Liver (tissue), 9 donors: ENCODE data around the gene ARHGEF28. TPM values are rescaled to one million over a fixed set of nuclear protein-coding genes. Genes with fewer than 3 reads are reported as not detected.

Experiments
- DNase-seq: peaks from one replicate; pipeline ENCODE4 v3.0.0-alpha.2; 2017; ENCODE audit warnings: low spot score
- H3K27ac ChIP-seq, 2 donors: one replicate each; pipeline ENCODE4 v1.7.0; 2013; ENCODE audit warnings: inconsistent platforms in 2 of 2, low read length in 2 of 2, control low read depth in 1 of 2, low read depth in 1 of 2, mild to moderate bottlenecking in 1 of 2
- H3K27me3 ChIP-seq, 4 donors: one replicate each; pipeline versions ENCODE4 v1.6.1 to v1.7.0; 2013; ENCODE audit warnings: low read length in 3 of 4, inconsistent platforms in 1 of 4, mild to moderate bottlenecking in 1 of 4, moderate library complexity in 1 of 4; ENCODE audit not compliant: control insufficient read depth in 4 of 4, insufficient read depth in 4 of 4
- H3K36me3 ChIP-seq, 4 donors: one replicate each; pipeline versions ENCODE4 v1.6.1 to v1.7.0; 2013; ENCODE audit warnings: low read length in 3 of 4, mild to moderate bottlenecking in 3 of 4, low read depth in 1 of 4, moderate library complexity in 1 of 4; ENCODE audit not compliant: control insufficient read depth in 4 of 4, insufficient read depth in 3 of 4
- H3K4me1 ChIP-seq, 4 donors: one replicate each; pipeline versions ENCODE4 v1.6.1 to v1.7.0; 2013; ENCODE audit warnings: low read length in 3 of 4, mild to moderate bottlenecking in 3 of 4, moderate library complexity in 1 of 4; ENCODE audit not compliant: control insufficient read depth in 4 of 4, insufficient read depth in 4 of 4
- H3K4me3 ChIP-seq, 3 donors: one replicate each; pipeline versions ENCODE4 v1.6.1 to v1.7.0; 2013; ENCODE audit warnings: low read length in 3 of 3, control low read depth in 1 of 3, low read depth in 1 of 3, mild to moderate bottlenecking in 1 of 3
- H3K9ac ChIP-seq, 2 donors: one replicate each; pipeline ENCODE4 v1.7.0; 2013; ENCODE audit warnings: low read length in 2 of 2, mild to moderate bottlenecking in 2 of 2, moderate library complexity in 2 of 2, control low read depth in 1 of 2, low read depth in 1 of 2
- H3K9me3 ChIP-seq, 4 donors: one replicate each; pipeline versions ENCODE4 v1.6.1 to v1.7.0; 2013; ENCODE audit warnings: low read length in 3 of 4; ENCODE audit not compliant: control insufficient read depth in 4 of 4
- EGR1 ChIP-seq, 2 donors: IDR thresholded peaks; 2 replicates each; pipeline ENCODE4 v1.6.1; 2016 to 2018; ENCODE audit warnings: antibody characterized with exemption in 2 of 2, low read depth in 2 of 2
- FOXA1 ChIP-seq: IDR thresholded peaks from 2 replicates; pipeline ENCODE4 v1.6.1; 2016; ENCODE audit warnings: antibody characterized with exemption
- GABPA ChIP-seq, 2 donors: IDR thresholded peaks in 1 of 2; conservative IDR thresholded peaks in 1 of 2; 2 replicates each; pipeline ENCODE4 v1.6.1; 2016; ENCODE audit warnings: antibody characterized with exemption in 2 of 2, mild to moderate bottlenecking in 1 of 2, moderate library complexity in 1 of 2
- HNF4A ChIP-seq, 2 donors: conservative IDR thresholded peaks; 2 replicates each; pipeline ENCODE4 v1.6.1; 2016; ENCODE audit warnings: antibody characterized with exemption in 2 of 2, mild to moderate bottlenecking in 2 of 2
- HNF4G ChIP-seq: IDR thresholded peaks from 2 replicates; pipeline ENCODE4 v1.6.1; 2016; ENCODE audit warnings: antibody characterized with exemption
- JUND ChIP-seq, 2 donors: IDR thresholded peaks; 2 replicates each; pipeline ENCODE4 v1.6.1; 2016; ENCODE audit warnings: antibody characterized with exemption in 2 of 2
- MAX ChIP-seq: IDR thresholded peaks from 2 replicates; pipeline ENCODE4 v1.6.1; 2016; ENCODE audit warnings: antibody characterized with exemption
- NR2F2 ChIP-seq: IDR thresholded peaks from 2 replicates; pipeline ENCODE4 v1.6.1; 2016; ENCODE audit warnings: antibody characterized with exemption
- REST ChIP-seq: IDR thresholded peaks from 2 replicates; pipeline ENCODE4 v1.6.1; 2016; ENCODE audit warnings: antibody characterized with exemption, mild to moderate bottlenecking
- RXRA ChIP-seq, 2 donors: IDR thresholded peaks; 2 replicates each; pipeline ENCODE4 v1.6.1; 2017 to 2018; ENCODE audit warnings: antibody characterized with exemption in 2 of 2, mild to moderate bottlenecking in 1 of 2
- SP1 ChIP-seq: IDR thresholded peaks from 2 replicates; pipeline ENCODE4 v1.6.1; 2018; ENCODE audit warnings: antibody characterized with exemption, mild to moderate bottlenecking
- YY1 ChIP-seq: IDR thresholded peaks from 2 replicates; pipeline ENCODE4 v1.6.1; 2016; ENCODE audit warnings: antibody characterized with exemption, mild to moderate bottlenecking
- ZBTB33 ChIP-seq: IDR thresholded peaks from 2 replicates; pipeline ENCODE4 v1.6.1; 2016; ENCODE audit warnings: antibody characterized with exemption
- WGBS: extraction: QIAGEN DNeasy Blood & Tissue Kit; methylation state at CpG from one replicate; pipeline ENCODE4 v1.1.7; 2013; 5-methylcytosine and 5-hydroxymethylcytosine counted together
- polyA plus RNA-seq, 2 donors: library from polyadenylated mRNA; stranded (reverse) in 1 of 2; unstranded in 1 of 2; fragments of 200-250 nt in 1 of 2; fragments of >200 nt in 1 of 2; fragmentation: Nextera tagmentation in 1 of 2; extraction: Ambion mirVana in 1 of 2; gene quantifications; one replicate each; pipeline versions ENCODE4 v1.2.1 to v1.2.3, GENCODE V29; 2013 to 2015
- total RNA-seq, 2 donors: library from RNA; depleted of rRNA; stranded (reverse); fragments of >200 nt; gene quantifications; one replicate each; pipeline ENCODE4 v1.2.3, GENCODE V29; 2014
- TF ChIP-seq, protein P1 (sequence below): IDR thresholded peaks from 2 replicates; pipeline ENCODE4 v1.6.1; 2016; ENCODE audit warnings: antibody characterized with exemption
- TF ChIP-seq, protein P2 (sequence below): fragments of 150-350 bp; IDR thresholded peaks from 2 replicates; pipeline ENCODE4 v1.5.1; 2017; ENCODE audit warnings: improper control_type of control experiment, low read depth, low read length; ENCODE audit not compliant: missing input control
- donor health status: healthy.
- donor health status: healthy.
- donor health status: healthy.
- donor health status: healthy.
- donor health status: healthy.

ARHGEF28 gene
- total and polyA plus RNA-seq, 4 donors = 1.6 to 13.9 (median 3.6) TPM

GRCh38 chr5:73722231-73722630, 96.2 kb downstream of the ARHGEF28 start:
- H3K9ac ChIP-seq = no peak overlapping the region

More at GRCh38 chr5:73722231-73722630, 96.2 kb downstream of the ARHGEF28 start:
- H3K4me3 ChIP-seq = no peak overlapping the region
- H3K27ac ChIP-seq = no peak overlapping the region
- H3K4me1 ChIP-seq = peaks cover 0 to 9% (median 6%) of the 10 kb centered on the region in 4 donors
- H3K36me3 ChIP-seq = no peaks in the 10 kb centered on the region
- WGBS = 81% methylated on average over 1 of the region's 1 CpG
- no peak for TF ChIP-seq FOXA1
- TF ChIP-seq HNF4G = no peak
- no peak for TF ChIP-seq YY1
- no peak for TF ChIP-seq ZBTB33
- no peak for TF ChIP-seq REST
- TF ChIP-seq RXRA (IDR thresholded peaks at IDR 0.05) = no peak
- no peak for TF ChIP-seq MAX
- TF ChIP-seq, protein P1, sequence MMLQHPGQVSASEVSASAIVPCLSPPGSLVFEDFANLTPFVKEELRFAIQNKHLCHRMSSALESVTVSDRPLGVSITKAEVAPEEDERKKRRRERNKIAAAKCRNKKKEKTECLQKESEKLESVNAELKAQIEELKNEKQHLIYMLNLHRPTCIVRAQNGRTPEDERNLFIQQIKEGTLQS = no peak
- TF ChIP-seq HNF4A (conservative IDR thresholded peaks at IDR 0.05) = no peak
- no peak for TF ChIP-seq SP1
- no peak for TF ChIP-seq GABPA (IDR thresholded peaks at IDR 0.05 in 1 of 2, conservative IDR thresholded peaks at IDR 0.05 in 1 of 2)
- TF ChIP-seq JUND (IDR thresholded peaks at IDR 0.05) = no peak
- no peak for TF ChIP-seq NR2F2
- TF ChIP-seq, protein P2, sequence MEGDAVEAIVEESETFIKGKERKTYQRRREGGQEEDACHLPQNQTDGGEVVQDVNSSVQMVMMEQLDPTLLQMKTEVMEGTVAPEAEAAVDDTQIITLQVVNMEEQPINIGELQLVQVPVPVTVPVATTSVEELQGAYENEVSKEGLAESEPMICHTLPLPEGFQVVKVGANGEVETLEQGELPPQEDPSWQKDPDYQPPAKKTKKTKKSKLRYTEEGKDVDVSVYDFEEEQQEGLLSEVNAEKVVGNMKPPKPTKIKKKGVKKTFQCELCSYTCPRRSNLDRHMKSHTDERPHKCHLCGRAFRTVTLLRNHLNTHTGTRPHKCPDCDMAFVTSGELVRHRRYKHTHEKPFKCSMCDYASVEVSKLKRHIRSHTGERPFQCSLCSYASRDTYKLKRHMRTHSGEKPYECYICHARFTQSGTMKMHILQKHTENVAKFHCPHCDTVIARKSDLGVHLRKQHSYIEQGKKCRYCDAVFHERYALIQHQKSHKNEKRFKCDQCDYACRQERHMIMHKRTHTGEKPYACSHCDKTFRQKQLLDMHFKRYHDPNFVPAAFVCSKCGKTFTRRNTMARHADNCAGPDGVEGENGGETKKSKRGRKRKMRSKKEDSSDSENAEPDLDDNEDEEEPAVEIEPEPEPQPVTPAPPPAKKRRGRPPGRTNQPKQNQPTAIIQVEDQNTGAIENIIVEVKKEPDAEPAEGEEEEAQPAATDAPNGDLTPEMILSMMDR = no peak
- TF ChIP-seq EGR1 (IDR thresholded peaks at IDR 0.05; ENCODE audit: low read depth in 2 of 2) = no peak
- DNase-seq = no peak
- H3K27me3 ChIP-seq = no peaks in the 10 kb centered on the region
- H3K9me3 ChIP-seq = no peaks in the 10 kb centered on the region
